Neuron (in vitro differentiated cells): Measurements from ENCODE around the gene TM7SF2.

Experiments
- H2AFZ ChIP-seq: one replicate; pipeline ENCODE4 v1.6.1; 2013; ENCODE audit warnings: low read depth, mild to moderate bottlenecking, inconsistent platforms, low read length, moderate library complexity
- H3K27me3 ChIP-seq: one replicate; pipeline ENCODE4 v1.6.1; 2013; ENCODE audit warnings: low read length; ENCODE audit not compliant: insufficient read depth
- H3K36me3 ChIP-seq: one replicate; pipeline ENCODE4 v1.6.1; 2013; ENCODE audit warnings: low read length; ENCODE audit not compliant: insufficient read depth
- H3K4me1 ChIP-seq: one replicate; pipeline ENCODE4 v1.6.1; 2013; ENCODE audit warnings: low read length; ENCODE audit not compliant: insufficient read depth
- H3K4me3 ChIP-seq: 2 replicates; pipeline ENCODE4 v1.5.1; 2013; ENCODE audit warnings: mild to moderate bottlenecking, low read length, moderate library complexity
- H3K9me3 ChIP-seq: one replicate; pipeline ENCODE4 v1.6.1; 2013; ENCODE audit warnings: low read length

The TM7SF2 gene

GRCh38 chr11:65100674-65101350, 10.9 kb upstream of the TM7SF2 start:
- H3K27me3 ChIP-seq = no peaks in the 10 kb centered on the region
- peaks cover 7% of the 10 kb centered on the region for H3K4me1 ChIP-seq
- no peak overlapping the region for H3K4me3 ChIP-seq
- no peaks in the 10 kb centered on the region for H3K9me3 ChIP-seq
- H2AFZ ChIP-seq = no peak overlapping the region
- no peaks in the 10 kb centered on the region for H3K36me3 ChIP-seq

- Histone ChIP-seq H3K36me3 (no peaks in the 10 kb centered on the region), H3K4me1 (no peaks in the 10 kb centered on the region), H3K9me3 (no peaks in the 10 kb centered on the region), H2AFZ (no peak overlapping the region), H3K4me3 (no peak overlapping the region), H3K27me3 (no peaks in the 10 kb centered on the region)
Observed at GRCh38 chr11:65102142-65103095, 9.3 kb upstream of the TM7SF2 start.

- H3K9me3 ChIP-seq = no peaks in the 10 kb centered on the region
- no peaks in the 10 kb centered on the region for H3K4me1 ChIP-seq
- H3K27me3 ChIP-seq = no peaks in the 10 kb centered on the region
- H3K4me3 ChIP-seq = no peak overlapping the region
- no peak overlapping the region for H2AFZ ChIP-seq
- no peaks in the 10 kb centered on the region for H3K36me3 ChIP-seq
Observed at GRCh38 chr11:65103476-65103875, 8.2 kb upstream of the TM7SF2 start.

- H3K27me3 ChIP-seq = no peaks in the 10 kb centered on the region
- no peak overlapping the region for H2AFZ ChIP-seq
- peaks cover 1% of the 10 kb centered on the region for H3K36me3 ChIP-seq
- H3K4me3 ChIP-seq = no peak overlapping the region
- no peaks in the 10 kb centered on the region for H3K4me1 ChIP-seq
- H3K9me3 ChIP-seq = no peaks in the 10 kb centered on the region
Observed at GRCh38 chr11:65104628-65105027, 7.0 kb upstream of the TM7SF2 start.

GRCh38 chr11:65107078-65107477, 4.6 kb upstream of the TM7SF2 start:
- Histone ChIP-seq H3K4me1 (peaks cover 15% of the 10 kb centered on the region), H3K4me3 (no peak overlapping the region), H2AFZ (no peak overlapping the region), H3K36me3 (peaks cover 2% of the 10 kb centered on the region), H3K9me3 (no peaks in the 10 kb centered on the region), H3K27me3 (no peaks in the 10 kb centered on the region)

GRCh38 chr11:65107751-65108468, 3.8 kb upstream of the TM7SF2 start:
- Histone ChIP-seq H3K27me3 (no peaks in the 10 kb centered on the region), H3K36me3 (peaks cover 2% of the 10 kb centered on the region), H3K4me3 (no peak overlapping the region), H3K9me3 (no peaks in the 10 kb centered on the region), H3K4me1 (peaks cover 17% of the 10 kb centered on the region), H2AFZ (no peak overlapping the region)

GRCh38 chr11:65108469-65109123, 3.1 kb upstream of the TM7SF2 start:
- Histone ChIP-seq H3K4me3 (no peak overlapping the region), H2AFZ (no peak overlapping the region), H3K9me3 (no peaks in the 10 kb centered on the region), H3K36me3 (peaks cover 2% of the 10 kb centered on the region), H3K27me3 (no peaks in the 10 kb centered on the region), H3K4me1 (peaks cover 24% of the 10 kb centered on the region)

- Histone ChIP-seq H3K9me3 (no peaks in the 10 kb centered on the region), H3K27me3 (no peaks in the 10 kb centered on the region), H3K4me1 (peaks cover 24% of the 10 kb centered on the region), H3K4me3 (no peak overlapping the region), H3K36me3 (peaks cover 11% of the 10 kb centered on the region), H2AFZ (no peak overlapping the region)
Observed at GRCh38 chr11:65109231-65110198, 2.2 kb upstream of the TM7SF2 start.

- no peak overlapping the region for H3K4me3 ChIP-seq
- H2AFZ ChIP-seq = no peak overlapping the region
- H3K36me3 ChIP-seq = peaks cover 20% of the 10 kb centered on the region
- peaks cover 30% of the 10 kb centered on the region for H3K4me1 ChIP-seq
- no peaks in the 10 kb centered on the region for H3K27me3 ChIP-seq
- no peaks in the 10 kb centered on the region for H3K9me3 ChIP-seq
Observed at GRCh38 chr11:65110354-65110861, 1.3 kb upstream of the TM7SF2 start.

- H3K4me3 ChIP-seq = peak overlapping the region; percentile 95
- H3K36me3 ChIP-seq = peaks cover 28% of the 10 kb centered on the region
- H3K4me1 ChIP-seq = peaks cover 38% of the 10 kb centered on the region
- H3K9me3 ChIP-seq = no peaks in the 10 kb centered on the region
- H2AFZ ChIP-seq = no peak overlapping the region
- no peaks in the 10 kb centered on the region for H3K27me3 ChIP-seq
Observed at GRCh38 chr11:65111159-65111743, 421 bp upstream of the TM7SF2 start.

- H3K27me3 ChIP-seq = no peaks in the 10 kb centered on the region
- no peaks in the 10 kb centered on the region for H3K9me3 ChIP-seq
- H2AFZ ChIP-seq = no peak overlapping the region
- peaks cover 31% of the 10 kb centered on the region for H3K36me3 ChIP-seq
- peak overlapping the region; percentile 95 for H3K4me3 ChIP-seq
- peaks cover 47% of the 10 kb centered on the region for H3K4me1 ChIP-seq
Observed at GRCh38 chr11:65112546-65113360, 1.1 kb downstream of the TM7SF2 start.
